GM21528 (cell line): ENCODE data around the gene ALAS1.
"Not testable (repeated sequence)": the region's sequence is repeated elsewhere in the genome, so short reads cannot be mapped to it uniquely, and the experiment has no call there.

Experiments used
- ATAC-seq: cut with Tn5 transposase; IDR thresholded peaks from one replicate; pipeline ENCODE4 v1.9.1; 2021; ENCODE audit warnings: mild to moderate bottlenecking, moderate library complexity; ENCODE audit not compliant: unreplicated experiment, low FRiP score

ALAS1 gene

DNA sequence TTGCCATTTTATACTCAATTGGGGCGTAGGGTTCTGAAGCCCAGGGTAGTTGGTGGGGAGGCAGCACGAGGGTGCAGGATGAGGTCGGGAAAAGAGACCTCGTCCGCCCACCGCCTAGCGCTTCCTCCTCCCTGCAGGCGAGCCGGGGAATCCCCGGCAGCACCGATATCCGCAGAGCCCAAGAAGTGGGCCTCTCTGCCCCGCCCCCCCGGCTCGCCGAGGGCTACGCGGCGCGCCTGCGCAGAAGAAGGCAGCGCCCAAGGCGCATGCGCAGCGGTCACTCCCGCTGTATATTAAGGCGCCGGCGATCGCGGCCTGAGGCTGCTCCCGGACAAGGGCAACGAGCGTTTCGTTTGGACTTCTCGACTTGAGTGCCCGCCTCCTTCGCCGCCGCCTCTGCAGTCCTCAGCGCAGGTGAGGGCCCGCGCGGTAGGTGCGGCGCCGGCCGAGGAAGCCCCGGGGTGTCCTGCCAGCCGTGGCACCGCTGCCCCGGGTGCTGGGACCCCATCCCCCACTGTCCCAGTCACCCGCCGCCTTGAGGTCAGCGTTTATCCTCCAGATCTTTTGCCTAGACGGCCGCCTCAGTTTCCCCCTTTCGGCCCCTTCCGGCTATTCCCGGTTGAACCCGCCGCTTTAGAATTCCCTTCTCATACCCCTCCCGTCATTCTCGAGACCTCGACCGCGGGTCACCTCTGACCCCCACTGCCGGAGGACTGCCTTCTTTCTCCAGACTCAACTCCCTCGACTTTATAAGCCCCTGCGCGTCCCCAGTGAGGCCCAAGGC, at the start of gene ALAS1:
TSS of gene ALAS1 (plus strand) at position 319 of the 784 bp plus-strand sequence. CDS start 1,082 bp downstream, outside the sequence.
- peak; percentile 75 for ATAC-seq

DNA sequence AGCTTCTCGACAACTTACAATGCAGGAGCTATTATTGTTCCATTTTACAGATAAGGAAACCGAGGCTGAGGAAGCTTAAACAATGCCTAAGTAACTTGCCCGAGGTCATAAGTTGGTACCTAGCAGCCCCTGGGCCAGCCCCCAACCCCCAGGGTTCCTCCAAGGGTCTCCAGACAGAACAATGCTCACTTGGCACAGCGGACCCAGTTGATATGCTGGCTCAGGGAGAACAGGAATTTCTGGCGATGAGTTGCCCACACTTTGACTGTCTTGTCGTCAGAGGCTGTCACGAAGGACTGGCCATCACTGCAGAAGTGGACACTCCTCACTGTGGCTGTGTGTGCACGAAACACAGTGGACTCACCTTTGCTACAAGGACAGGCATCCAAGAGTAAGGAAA, 48.9 kb upstream of the ALAS1 start:
- no peak for ATAC-seq

- no peak for ATAC-seq
These were observed 48.2 kb upstream of the ALAS1 start for GRCh38 chr3:52149726-52150125.

DNA sequence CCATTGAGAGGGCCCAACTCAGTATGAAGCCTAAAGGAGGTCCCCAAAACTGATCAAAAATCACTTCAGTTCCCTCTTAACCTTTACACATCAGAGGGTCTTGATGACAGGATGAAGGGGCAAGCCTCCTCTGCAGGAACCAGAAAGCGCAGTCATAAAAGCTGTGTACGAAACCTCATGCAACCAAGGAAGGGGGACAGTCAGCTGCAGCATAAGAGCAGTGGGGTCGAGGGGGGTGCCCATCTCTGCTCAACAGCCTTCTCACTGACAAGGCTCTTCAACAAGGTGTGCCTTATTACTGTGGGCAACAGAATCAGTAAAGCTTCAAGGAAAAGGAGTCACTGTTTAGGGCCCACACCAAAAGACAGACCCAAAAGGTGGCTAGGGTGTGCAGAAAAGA, 47.6 kb upstream of the ALAS1 start:
- no peak for ATAC-seq

DNA sequence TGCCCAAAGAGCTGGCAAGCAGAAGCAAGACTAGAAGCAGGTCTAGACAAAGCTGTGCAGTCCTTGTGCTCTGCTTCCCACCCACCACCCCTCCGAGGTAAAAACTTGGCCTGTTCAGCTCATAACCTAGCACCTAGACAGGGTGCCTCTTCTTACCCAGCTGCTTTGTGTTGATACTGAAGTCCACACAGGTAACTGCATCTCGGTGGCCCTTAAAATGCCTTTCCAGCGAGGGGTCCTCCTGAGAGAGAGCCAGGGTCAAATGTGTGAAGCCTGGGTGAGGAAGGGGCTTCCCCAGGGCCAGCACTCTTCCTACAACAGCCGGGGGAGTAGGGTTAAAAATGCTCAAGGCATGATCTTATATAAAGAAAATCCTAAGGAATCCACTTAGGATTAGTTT, 47.1 kb upstream of the ALAS1 start:
- no peak for ATAC-seq

DNA sequence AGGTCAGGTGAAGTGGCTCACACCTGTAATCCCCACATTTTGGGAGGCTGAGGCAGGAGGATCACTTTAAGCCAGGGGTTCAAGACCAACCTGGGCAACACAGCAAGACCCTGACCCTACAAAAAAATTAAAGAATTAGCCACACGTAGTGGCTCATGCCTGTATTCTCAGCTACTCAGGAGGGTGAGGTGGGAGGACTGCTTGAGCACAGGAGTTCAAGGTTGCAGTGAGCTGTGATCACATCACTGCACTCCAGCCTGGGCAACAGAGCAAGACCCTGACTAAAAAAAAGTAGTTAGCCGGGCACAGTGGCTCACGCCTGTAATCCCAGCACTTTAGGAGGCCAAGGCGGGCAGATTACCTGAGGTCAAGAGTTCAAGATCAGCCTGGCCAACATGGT, 46.0 kb upstream of the ALAS1 start:
- not testable (repeated sequence) for ATAC-seq

GRCh38 chr3:52153389-52154096, 44.4 kb upstream of the ALAS1 start:
- ATAC-seq, result no peak

DNA sequence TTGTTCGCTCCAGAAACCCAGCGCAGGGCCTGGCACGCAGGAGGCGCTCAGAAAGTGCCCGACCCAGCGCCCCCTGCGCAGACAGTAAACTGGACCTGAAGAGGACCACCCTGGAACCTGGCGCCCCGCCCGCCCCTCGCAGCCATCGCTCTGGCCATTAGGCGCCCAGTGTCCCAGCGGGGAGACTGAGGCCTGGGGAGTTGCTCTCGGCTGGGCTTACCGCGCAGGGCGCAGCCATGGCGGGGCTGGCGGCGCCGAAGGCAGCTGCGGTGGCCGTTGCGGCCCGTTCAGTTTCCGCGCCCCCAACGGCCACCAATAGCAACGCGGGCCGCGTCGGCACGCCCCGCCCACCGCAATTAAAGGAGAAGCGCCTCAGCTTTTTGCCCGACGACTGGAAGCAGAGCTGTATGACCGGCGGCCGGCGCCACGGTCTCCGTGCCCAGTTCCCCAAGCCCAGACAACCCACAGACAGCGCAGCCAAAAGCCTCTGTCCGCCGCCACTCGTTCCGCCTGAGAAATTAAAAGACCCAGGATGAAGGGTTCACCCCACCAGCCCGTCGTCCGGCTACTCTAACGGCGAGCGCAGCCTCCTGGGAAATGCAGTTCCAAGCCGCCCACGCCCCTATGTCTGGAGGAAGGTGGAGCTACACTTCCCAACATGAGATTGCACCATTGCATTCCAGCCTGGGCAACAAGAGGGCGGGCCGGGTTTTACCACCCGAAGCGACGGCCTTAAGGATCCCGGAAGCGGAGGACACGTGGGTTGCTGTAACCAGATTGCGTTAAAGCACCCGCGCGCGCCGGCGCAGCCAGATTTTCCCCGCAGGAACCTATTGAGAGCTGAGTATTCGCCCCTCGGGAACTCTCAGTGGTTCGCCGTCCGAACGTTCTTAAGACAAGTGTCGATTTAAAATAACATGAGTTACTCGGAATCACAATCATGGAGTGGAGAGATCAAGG, 43.5 kb upstream of the ALAS1 start, which contains the start of gene POC1A:
TSS of gene POC1A (minus strand) at position 289 of the 960 bp plus-strand sequence. CDS start at position 238, 51 bp downstream.
- peak; percentile 81 for ATAC-seq

DNA sequence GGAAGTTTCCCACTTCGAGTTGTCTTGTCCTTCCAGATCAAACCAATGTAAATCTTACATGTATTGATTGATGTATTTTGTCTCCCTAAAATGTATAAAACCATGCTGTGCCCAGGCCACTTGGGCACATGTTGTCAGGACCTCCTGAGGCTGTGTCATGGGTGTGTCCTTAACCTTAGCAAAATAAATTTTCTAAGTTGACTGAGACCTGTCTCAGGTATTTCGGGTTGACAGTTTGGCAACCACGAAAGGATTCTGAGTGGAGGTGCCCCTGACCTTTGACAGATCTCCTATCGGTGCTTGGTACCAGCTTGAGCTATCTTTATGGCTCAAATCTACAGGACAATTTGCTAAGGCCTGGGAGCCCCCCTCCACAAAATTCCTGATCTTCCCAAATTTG, 42.0 kb upstream of the ALAS1 start:
- ATAC-seq, result no peak

DNA sequence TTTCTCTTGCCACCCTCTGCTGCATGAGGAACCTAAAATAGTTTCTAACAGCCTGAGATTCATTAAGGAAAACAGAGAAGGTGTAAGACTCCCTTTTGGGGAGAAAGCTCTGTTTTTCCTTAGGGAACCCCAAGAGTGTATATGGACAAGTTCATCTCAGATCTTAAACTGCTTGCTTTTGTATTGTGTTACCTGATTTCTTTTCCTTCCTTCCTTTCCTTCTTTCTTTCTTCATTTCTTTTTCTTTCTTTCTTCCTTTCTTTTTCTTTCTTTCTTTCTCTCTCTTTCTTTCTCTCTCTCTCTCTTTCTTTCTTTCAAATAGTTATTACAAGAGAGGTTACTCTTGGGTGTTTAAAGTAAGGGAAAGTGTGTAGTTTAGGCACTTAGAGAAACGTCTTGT, 38.5 kb upstream of the ALAS1 start:
- no peak for ATAC-seq

DNA sequence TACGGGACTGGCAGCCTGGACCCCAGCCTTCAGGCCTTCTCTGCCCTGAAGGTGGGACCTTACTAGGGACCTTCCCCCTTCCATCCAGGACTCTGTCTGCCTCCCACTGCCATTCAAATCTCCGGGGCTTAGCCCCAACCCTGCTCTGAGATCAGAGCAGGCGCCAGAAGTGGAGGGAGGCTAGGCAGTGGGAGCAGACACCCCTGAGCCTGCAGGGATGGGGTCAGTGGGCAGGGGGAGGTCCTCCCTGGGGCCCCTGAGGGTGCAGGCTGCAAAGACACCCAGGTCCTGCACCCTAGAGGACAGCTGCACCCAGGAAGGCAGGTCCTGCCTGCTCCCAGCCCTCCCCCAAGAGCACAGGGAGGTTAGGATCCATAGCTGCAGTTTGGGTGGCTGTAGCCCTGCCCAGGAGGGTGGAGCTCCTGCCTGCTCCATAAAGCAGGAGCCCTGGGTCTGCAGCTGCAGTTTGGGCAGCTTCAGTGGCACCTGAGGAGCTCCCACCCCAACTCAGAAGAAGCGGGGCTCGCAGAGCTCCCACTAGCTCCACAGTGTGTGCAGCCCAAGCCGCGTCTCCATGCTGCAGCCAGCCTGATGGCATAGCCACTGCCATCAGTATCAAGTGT, 35.6 kb upstream of the ALAS1 start:
- no peak for ATAC-seq

- ATAC-seq, result no peak
These were observed 30.7 kb upstream of the ALAS1 start for GRCh38 chr3:52167240-52167639.

GRCh38 chr3:52170217-52170616, 27.7 kb upstream of the ALAS1 start:
- not testable (repeated sequence) for ATAC-seq

GRCh38 chr3:52171514-52172261, 26.3 kb upstream of the ALAS1 start:
- ATAC-seq, result no peak

DNA sequence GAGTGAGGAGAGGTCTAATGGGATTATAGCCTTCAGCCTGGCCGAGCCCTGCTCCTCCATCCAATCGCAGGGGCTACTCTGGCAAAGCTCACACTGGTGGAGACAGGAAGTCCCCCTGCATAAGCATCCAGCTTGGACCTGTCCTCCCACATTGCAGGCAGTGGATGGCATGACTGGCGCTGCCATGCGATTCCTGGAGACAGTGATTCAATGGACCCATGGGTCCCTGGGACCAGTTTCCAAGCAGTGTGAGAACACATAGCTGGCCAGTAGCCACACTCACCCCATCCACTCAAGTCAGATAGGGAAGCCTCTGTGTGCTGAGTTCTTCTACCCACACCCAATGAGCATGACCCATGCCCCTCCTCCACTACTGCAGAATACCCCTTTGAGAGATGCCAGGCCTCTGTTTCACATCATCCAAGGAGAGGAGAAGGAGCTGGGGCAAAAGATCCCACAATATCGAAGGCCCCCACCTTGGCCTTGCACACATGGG, 25.6 kb upstream of the ALAS1 start:
- ATAC-seq, result no peak

GRCh38 chr3:52173101-52173500, 24.9 kb upstream of the ALAS1 start:
- no peak for ATAC-seq

- ATAC-seq, result no peak
These were observed 23.1 kb upstream of the ALAS1 start for GRCh38 chr3:52174896-52175295.

GRCh38 chr3:52175416-52176179, 22.4 kb upstream of the ALAS1 start:
- no peak for ATAC-seq
